Activated CD8-positive, alpha-beta T cell treated with anti-CD3 and anti-CD28 coated beads, Interleukin-2, amount 10 ng/mL, durations not matched to agents 7 days and 5 days (primary cell): ENCODE results near the gene PIEZO1. TPM values are rescaled to one million over a fixed set of nuclear protein-coding genes. Genes with fewer than 3 reads are reported as not detected.

Experiments
- ATAC-seq: fragments of 150-1000 bp; cut with Tn5 transposase; one replicate; pipeline ENCODE4 v1.10.0; 2021; ENCODE audit warnings: moderate library complexity
- CTCF ChIA-PET: fragments of 350-600 bp; sonication (Branson Sonifier 250); formaldehyde crosslinking; loops from one replicate; lab custom pipeline; 2021; ENCODE audit warnings: antibody characterized with exemption; lab: Charles Lee
- POLR2A ChIA-PET: fragments of 350-600 bp; sonication (Branson Sonifier 250); formaldehyde crosslinking; loops from one replicate; lab custom pipeline; 2021; ENCODE audit warnings: antibody characterized with exemption; lab: Charles Lee
- DNase-seq: peaks from one replicate; pipeline ENCODE4 v3.0.0-alpha.2; 2020
- H3K27ac Mint-ChIP-seq: one replicate; pipeline ENCODE4 v1.8.0; 2021; ENCODE audit warnings: mild to moderate bottlenecking, mixed read lengths
- H3K27me3 Mint-ChIP-seq: one replicate; pipeline ENCODE4 v1.8.0; 2021; ENCODE audit warnings: low read depth, mixed read lengths
- H3K36me3 Mint-ChIP-seq: one replicate; pipeline ENCODE4 v1.8.0; 2021; ENCODE audit warnings: low read depth, mixed read lengths
- H3K4me1 Mint-ChIP-seq: one replicate; pipeline ENCODE4 v1.8.0; 2021; ENCODE audit warnings: low read depth, mixed read lengths
- H3K4me3 Mint-ChIP-seq: one replicate; pipeline ENCODE4 v1.8.0; 2021; ENCODE audit warnings: mild to moderate bottlenecking, mixed read lengths
- H3K9me3 Mint-ChIP-seq: one replicate; pipeline ENCODE4 v1.8.0; 2022; ENCODE audit warnings: mixed read lengths; ENCODE audit not compliant: insufficient read depth
- total RNA-seq, 2 experiments: library from RNA; stranded (reverse); gene quantifications; one replicate each; pipeline ENCODE4 v1.2.3, GENCODE V29; 2021

Gene PIEZO1
- total RNA-seq, 2 experiments from 2014 or later = 226 to 230 TPM

DNA sequence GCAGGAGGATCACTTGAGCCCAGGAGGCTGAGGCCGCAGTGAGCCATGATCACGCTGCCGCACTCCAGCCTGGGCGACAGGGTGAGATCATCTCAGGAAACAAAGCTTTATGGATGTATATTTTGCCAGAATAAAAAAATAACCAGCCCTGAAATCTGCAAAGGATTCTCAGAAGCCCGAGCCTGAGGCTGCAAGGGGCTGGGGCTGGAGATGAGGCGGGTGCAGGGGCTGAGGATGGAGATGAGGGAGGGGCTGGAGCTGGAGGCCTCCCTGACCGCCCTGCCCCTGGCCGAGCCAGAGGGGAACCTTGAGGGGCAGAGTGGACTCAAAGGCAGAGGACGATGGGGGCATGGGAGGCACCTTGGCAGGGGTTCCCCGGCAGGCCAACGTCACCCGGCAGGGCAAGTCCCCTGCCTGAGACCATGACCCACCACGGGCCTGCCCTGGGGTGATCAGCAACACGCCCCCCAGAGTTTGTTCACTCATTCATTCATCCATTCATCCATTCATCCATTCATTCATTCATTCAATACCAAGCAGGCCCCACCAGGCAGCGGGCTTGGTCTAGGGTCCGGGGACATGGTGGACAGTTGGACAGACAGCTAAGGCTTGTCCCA, 32.5 kb downstream of the PIEZO1 start:
- Mint-ChIP-seq H3K36me3 (peaks cover 7% of the 10 kb centered on the region), H3K4me3 (no peak overlapping the region), H3K27me3 (no peaks in the 10 kb centered on the region), H3K27ac (no peak overlapping the region), H3K4me1 (peaks cover 6% of the 10 kb centered on the region), H3K9me3 (no peaks in the 10 kb centered on the region)
- ATAC-seq (no peak), DNase-seq (no peak)
- ChIA-PET CTCF (no interaction called here), POLR2A (no interaction called here)

GRCh38 chr16:88750854-88751253, 34.2 kb downstream of the PIEZO1 start:
- Mint-ChIP-seq H3K36me3 (peaks cover 9% of the 10 kb centered on the region), H3K4me3 (no peak overlapping the region), H3K27me3 (no peaks in the 10 kb centered on the region), H3K27ac (no peak overlapping the region), H3K9me3 (no peaks in the 10 kb centered on the region), H3K4me1 (peaks cover 14% of the 10 kb centered on the region)
- ChIA-PET POLR2A (no interaction called here), CTCF (no interaction called here)
- DNase-seq (no peak), ATAC-seq (no peak)

GRCh38 chr16:88749358-88749757, 35.7 kb downstream of the PIEZO1 start:
- ChIA-PET POLR2A (no interaction called here), CTCF (interaction anchor here (1.9 kb wide), 1 partner anchor 31 kb away, joined by 7 read pairs; no protein-coding TSS in a partner anchor)
- no peaks in the 10 kb centered on the region for H3K27me3 Mint-ChIP-seq
- H3K36me3 Mint-ChIP-seq = peaks cover 9% of the 10 kb centered on the region
- H3K9me3 Mint-ChIP-seq = no peaks in the 10 kb centered on the region
- no peak for DNase-seq
- H3K4me3 Mint-ChIP-seq = no peak overlapping the region
- no peak overlapping the region for H3K27ac Mint-ChIP-seq
- no peak for ATAC-seq
- peaks cover 22% of the 10 kb centered on the region for H3K4me1 Mint-ChIP-seq

DNA sequence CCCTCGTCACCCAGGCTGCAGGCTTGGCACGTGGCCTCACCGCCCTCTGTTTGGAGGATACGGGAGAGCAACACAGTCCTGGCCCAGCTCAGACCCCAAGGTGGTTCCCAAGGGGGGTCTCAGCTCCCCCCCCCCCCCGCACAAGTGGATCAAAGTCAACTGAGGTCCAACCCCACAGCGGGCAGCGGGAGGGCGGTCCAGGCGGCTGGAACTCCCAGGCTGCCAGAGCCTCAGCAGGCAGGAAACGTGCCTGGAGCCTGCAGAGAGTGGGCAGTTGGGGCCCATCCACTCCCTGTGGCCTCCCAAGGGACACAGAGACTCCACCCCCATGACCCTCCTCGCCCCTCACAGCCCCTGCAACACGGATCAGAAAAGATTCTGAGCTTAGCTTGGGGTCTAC, 36.7 kb downstream of the PIEZO1 start:
- ChIA-PET POLR2A (no interaction called here), CTCF (interaction anchor here (1.0 to 1.9 kb wide), 2 partner anchors 12 to 32 kb away, joined by 3 to 7 read pairs; no protein-coding TSS in a partner anchor)
- peaks cover 29% of the 10 kb centered on the region for H3K4me1 Mint-ChIP-seq
- ATAC-seq (no peak), DNase-seq (no peak)
- H3K36me3 Mint-ChIP-seq = peaks cover 9% of the 10 kb centered on the region
- H3K9me3 Mint-ChIP-seq = no peaks in the 10 kb centered on the region
- no peaks in the 10 kb centered on the region for H3K27me3 Mint-ChIP-seq
- H3K27ac Mint-ChIP-seq = no peak overlapping the region
- no peak overlapping the region for H3K4me3 Mint-ChIP-seq

DNA sequence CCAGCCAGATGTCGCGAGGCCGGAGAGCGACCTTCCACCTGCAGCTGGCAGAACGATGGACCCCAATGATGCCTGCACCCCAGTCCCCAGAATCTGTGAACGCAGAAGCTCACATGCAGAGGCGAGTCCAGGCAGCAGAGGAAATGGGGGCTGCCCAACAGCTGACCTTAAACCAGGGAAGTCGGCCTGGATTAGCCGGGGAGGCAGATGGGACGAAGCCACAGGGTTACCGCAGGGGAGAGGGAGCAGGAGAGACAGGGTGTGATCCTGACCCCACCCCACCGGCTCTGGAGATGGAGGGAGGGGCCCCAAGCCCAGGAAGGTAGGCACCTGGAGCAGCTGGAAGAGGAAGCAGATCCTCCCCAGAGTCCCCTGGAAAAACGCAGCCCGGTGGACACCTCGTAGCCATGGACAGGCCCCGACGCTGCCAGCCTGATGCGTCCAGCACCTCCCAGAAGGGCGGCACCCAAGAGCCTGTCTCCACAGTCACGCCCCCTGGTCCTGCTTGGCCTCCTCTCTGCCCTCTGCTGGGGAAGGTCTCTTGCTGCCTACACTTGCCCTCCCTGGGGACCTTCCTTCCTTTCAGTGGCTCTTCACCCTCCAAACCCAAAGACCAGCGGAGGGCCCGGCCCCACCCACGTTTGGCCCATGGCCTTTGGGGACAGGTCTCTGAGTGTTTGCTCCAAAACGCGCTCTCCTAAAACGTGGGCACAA, 37.3 kb downstream of the PIEZO1 start:
- CTCF ChIA-PET = interaction anchor here (0.7 to 1.9 kb wide), 3 partner anchors 13 to 187 kb away, joined by 3 to 7 read pairs (median 3); no protein-coding TSS in a partner anchor
- peak; percentile 27 for ATAC-seq
- H3K36me3 Mint-ChIP-seq = peaks cover 9% of the 10 kb centered on the region

GRCh38 chr16:88746506-88746905, 38.5 kb downstream of the PIEZO1 start:
- POLR2A ChIA-PET = interaction anchor here (0.8 kb wide), 1 partner anchor 20 kb away, joined by 3 read pairs; no protein-coding TSS in a partner anchor
- H3K4me3 Mint-ChIP-seq = no peak overlapping the region
- ATAC-seq = no peak

More for the DNA sequence above, 37.3 kb downstream of the PIEZO1 start:
- Mint-ChIP-seq H3K27ac (no peak overlapping the region), H3K4me3 (no peak overlapping the region), H3K27me3 (no peaks in the 10 kb centered on the region), H3K9me3 (no peaks in the 10 kb centered on the region), H3K4me1 (peaks cover 32% of the 10 kb centered on the region)
- DNase-seq = peak; percentile 55
- POLR2A ChIA-PET = interaction anchor here (0.8 kb wide), 1 partner anchor 19 kb away, joined by 3 read pairs; no protein-coding TSS in a partner anchor

GRCh38 chr16:88744577-88745521, 40.2 kb downstream of the PIEZO1 start:
- ATAC-seq (no peak), DNase-seq (no peak)
- H3K27me3 Mint-ChIP-seq = no peaks in the 10 kb centered on the region
- H3K9me3 Mint-ChIP-seq = no peaks in the 10 kb centered on the region
- ChIA-PET CTCF (interaction anchor here (1.0 to 2.2 kb wide), 4 partner anchors 36 to 113 kb away, joined by 3 to 6 read pairs (median 5); partner anchors contain the start of genes APRT, GALNS and TRAPPC2L), POLR2A (interaction anchor here (0.6 to 1.1 kb wide), 3 partner anchors 9 to 18 kb away, joined by 3 read pairs; no protein-coding TSS in a partner anchor)
- H3K4me1 Mint-ChIP-seq = peaks cover 32% of the 10 kb centered on the region
- peaks cover 9% of the 10 kb centered on the region for H3K36me3 Mint-ChIP-seq
- peak overlapping the region; percentile 58 for H3K4me3 Mint-ChIP-seq
- peak overlapping the region; percentile 93 for H3K27ac Mint-ChIP-seq

More at GRCh38 chr16:88746506-88746905, 38.5 kb downstream of the PIEZO1 start:
- Mint-ChIP-seq H3K4me1 (peaks cover 32% of the 10 kb centered on the region), H3K27me3 (no peaks in the 10 kb centered on the region), H3K27ac (peak overlapping the region; percentile 93), H3K9me3 (no peaks in the 10 kb centered on the region), H3K36me3 (peaks cover 7% of the 10 kb centered on the region)
- CTCF ChIA-PET = interaction anchor here (1.1 to 2.2 kb wide), 3 partner anchors 10 to 41 kb away, joined by 3 to 9 read pairs (median 6); no protein-coding TSS in a partner anchor
- DNase-seq = no peak

GRCh38 chr16:88743693-88744576, 41.1 kb downstream of the PIEZO1 start:
- H3K27me3 Mint-ChIP-seq = no peaks in the 10 kb centered on the region
- ChIA-PET POLR2A (no interaction called here), CTCF (interaction anchor here (0.5 to 2.1 kb wide), 18 partner anchors 10 to 467 kb away, joined by 3 to 13 read pairs (median 3); partner anchors contain the start of gene PIEZO1)
- H3K9me3 Mint-ChIP-seq = no peaks in the 10 kb centered on the region
- peaks cover 9% of the 10 kb centered on the region for H3K36me3 Mint-ChIP-seq
- DNase-seq (peak; percentile 74), ATAC-seq (peak; percentile 53)
- H3K27ac Mint-ChIP-seq = no peak overlapping the region
- H3K4me3 Mint-ChIP-seq = no peak overlapping the region
- peaks cover 32% of the 10 kb centered on the region for H3K4me1 Mint-ChIP-seq

DNA sequence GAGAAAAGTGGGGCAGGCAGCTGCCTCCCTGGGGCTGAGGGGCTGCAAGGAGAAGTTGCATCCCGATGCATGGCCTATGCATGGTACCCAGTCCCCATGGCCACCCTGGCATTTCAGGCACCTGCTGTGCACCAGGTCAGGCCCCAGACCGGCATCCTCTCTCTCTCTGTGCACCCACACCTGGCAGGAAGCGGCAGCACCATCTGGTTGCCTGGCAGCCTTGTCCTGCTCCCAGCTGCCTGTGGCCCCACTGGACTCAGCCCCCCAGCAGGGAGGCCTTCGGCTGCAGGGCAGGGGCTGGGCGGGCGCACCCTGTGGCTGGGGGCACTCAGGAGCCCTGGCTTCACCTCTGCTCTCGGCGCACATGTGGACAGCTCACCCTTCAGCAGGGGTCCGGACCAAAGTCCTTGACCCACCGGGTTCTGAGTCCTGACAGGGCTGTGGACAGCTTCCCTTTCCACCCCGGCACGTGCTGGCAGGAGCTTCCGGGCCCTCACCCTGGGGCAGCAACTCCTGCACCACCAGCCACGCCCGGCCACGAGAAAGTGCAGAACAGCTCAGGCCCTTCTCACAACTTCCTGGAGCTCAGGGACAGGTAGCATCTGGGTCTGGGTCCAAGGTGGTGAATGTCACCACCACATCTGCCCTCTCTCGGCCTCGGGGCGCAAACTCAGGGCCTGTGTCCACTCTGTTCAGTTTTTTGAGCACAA, 42.0 kb downstream of the PIEZO1 start:
- DNase-seq = no peak
- Mint-ChIP-seq H3K4me1 (peaks cover 32% of the 10 kb centered on the region), H3K4me3 (no peak overlapping the region), H3K27me3 (no peaks in the 10 kb centered on the region), H3K36me3 (peaks cover 11% of the 10 kb centered on the region), H3K27ac (no peak overlapping the region), H3K9me3 (no peaks in the 10 kb centered on the region)
- ChIA-PET CTCF (interaction anchor here (0.5 to 2.1 kb wide), 19 partner anchors 9 to 468 kb away, joined by 3 to 13 read pairs (median 3); partner anchors contain the start of genes PIEZO1 and TRAPPC2L), POLR2A (interaction anchor here (0.6 kb wide), 1 partner anchor 39 kb away, joined by 3 read pairs; no protein-coding TSS in a partner anchor)
- ATAC-seq = no peak

GRCh38 chr16:88741368-88741767, 43.7 kb downstream of the PIEZO1 start:
- ChIA-PET POLR2A (no interaction called here), CTCF (interaction anchor here (2.1 kb wide), 1 partner anchor 116 kb away, joined by 5 read pairs; the partner anchor contains the start of gene TRAPPC2L)
- Mint-ChIP-seq H3K36me3 (peaks cover 10% of the 10 kb centered on the region), H3K9me3 (no peaks in the 10 kb centered on the region), H3K27ac (no peak overlapping the region), H3K4me1 (peaks cover 30% of the 10 kb centered on the region), H3K4me3 (no peak overlapping the region), H3K27me3 (no peaks in the 10 kb centered on the region)
- no peak for ATAC-seq
- no peak for DNase-seq
